Activated T-cell treated with anti-CD3 and anti-CD28 coated beads, Interleukin-2, amount 50 U/mL, for 1 hour (primary cell): ENCODE measurements around the gene NFKBIA.
"Not testable (repeated sequence)": the region's sequence is repeated elsewhere in the genome, so short reads cannot be mapped to it uniquely, and the experiment has no call there.

Source experiments
- DNase-seq: peaks from one replicate; pipeline ENCODE4 v3.0.0-alpha.2; 2020

The NFKBIA gene

DNA sequence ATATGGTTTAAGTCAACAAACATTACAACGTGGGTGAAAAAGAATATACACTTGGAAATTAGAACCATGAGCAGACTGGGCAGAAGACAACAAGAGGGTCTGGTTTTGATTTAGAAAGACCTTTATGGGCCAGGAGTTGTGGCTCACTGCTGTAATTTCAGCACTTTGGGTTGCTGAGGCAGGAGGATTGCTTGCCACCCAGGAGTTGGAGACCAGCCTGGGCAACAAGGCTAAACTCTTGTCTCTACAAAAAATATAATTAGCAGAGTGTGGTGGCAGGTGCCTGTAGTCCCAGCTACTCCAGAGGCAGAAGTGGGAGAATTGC, 2.7 kb upstream of the NFKBIA start:
- no peak for DNase-seq

GRCh38 chr14:35406506-35407305, 2.2 kb upstream of the NFKBIA start:
- DNase-seq = no peak

DNA sequence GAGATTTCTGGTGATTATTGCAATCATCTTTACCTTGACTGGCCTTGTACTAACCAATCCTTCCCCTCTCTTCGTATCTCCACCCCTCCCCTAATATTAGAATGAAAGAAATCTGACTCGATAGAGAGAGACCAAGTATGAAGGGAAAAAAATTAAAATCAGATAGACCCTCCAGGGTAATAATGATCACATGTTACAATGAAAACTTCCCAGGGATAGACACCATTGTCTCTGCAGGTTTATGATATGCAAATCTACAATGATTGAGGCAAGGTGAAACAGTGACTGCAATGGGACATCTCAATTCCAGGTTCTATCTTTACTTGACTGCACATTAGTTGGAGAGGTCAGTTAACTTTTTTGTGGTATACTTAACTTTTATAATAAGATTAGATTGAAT, 1.5 kb upstream of the NFKBIA start:
- no peak for DNase-seq

DNA sequence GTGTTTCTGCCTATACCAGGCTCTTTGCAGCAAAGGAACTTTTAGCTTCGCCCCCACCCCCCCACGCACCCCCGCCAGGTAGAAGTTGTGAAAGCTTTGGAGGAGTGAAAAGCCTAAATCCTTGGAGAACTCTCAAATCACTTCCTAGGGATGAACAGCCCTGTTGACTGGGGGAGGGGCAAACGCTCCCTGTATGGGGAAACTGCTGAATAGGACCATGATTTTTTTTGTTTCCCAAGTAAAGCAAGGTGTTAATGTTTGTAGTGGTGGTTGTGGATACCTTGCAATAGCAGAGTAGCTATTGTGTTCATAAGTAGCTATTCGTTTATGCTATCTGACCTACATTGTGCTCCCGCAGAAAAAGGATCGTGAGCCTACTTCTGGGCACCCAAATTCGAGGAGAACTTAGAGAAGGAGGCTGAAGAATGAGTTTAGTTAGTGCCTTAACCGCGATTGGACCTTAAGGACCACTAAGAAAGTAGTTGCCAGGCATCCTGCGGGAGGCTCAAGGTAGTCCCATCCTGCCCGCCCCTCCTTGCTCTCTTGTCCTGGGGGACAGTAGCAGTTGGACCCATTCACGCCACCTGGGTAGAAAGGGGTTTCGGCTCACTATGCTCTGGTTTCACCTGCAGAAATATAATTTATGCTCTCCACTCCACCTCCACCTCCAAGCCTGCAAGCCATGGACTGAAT, 901 bp upstream of the NFKBIA start:
- DNase-seq = no peak

DNA sequence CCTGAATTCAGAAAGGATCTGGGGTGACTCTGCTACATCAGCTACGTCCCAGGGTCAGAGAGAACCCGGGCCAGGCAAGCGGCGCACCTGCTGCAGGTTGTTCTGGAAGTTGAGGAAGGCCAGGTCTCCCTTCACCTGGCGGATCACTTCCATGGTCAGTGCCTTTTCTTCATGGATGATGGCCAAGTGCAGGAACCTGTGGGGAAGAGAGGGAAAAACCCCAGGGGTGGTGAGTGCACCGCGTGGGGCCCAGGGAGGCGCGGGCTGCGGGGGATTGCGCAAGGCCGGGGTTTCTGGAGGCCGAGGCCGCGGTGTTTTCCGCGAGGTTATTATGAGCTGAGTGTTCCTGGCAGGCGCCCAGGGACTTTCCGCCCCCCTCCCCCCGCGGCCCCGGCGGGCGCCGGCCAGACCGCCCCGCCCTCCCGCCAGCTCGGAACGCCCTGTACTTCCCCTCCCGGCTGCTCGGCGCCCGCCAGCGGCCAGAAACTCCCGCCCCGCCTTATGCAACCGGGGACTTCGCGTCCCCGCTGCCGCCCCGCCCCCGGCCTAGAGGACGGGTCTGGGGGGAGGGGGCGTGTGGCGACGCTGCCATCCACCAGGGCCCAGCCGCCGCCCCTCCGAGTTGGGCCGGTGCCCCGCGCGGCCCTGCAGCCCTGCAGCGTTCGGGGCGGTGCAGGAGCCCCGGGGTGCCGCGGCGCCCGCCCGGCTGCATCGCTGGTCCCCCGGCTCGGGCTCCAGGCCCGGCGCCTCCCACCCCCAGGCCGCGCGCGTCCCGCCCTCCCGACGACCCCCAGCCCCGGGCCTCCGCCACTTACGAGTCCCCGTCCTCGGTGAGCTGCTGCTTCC, 723 bp downstream of the NFKBIA start:
- peak; percentile 98 for DNase-seq

GRCh38 chr14:35403114-35403602, 1.4 kb downstream of the NFKBIA start:
- DNase-seq = peak; percentile 51

GRCh38 chr14:35402323-35403113, 2.0 kb downstream of the NFKBIA start:
- peak; percentile 57 for DNase-seq

- no peak for DNase-seq
These were observed 2.9 kb downstream of the NFKBIA start for GRCh38 chr14:35401422-35402265.

- DNase-seq = peak; percentile 59
These were observed 3.7 kb downstream of the NFKBIA start for GRCh38 chr14:35400648-35401421.

- peak; percentile 49 for DNase-seq
These were observed 5.2 kb downstream of the NFKBIA start for GRCh38 chr14:35399083-35399937.

GRCh38 chr14:35398071-35398584, 6.4 kb downstream of the NFKBIA start:
- no peak for DNase-seq

- DNase-seq = not testable (repeated sequence)
These were observed 7.9 kb downstream of the NFKBIA start for GRCh38 chr14:35396610-35397009.

DNA sequence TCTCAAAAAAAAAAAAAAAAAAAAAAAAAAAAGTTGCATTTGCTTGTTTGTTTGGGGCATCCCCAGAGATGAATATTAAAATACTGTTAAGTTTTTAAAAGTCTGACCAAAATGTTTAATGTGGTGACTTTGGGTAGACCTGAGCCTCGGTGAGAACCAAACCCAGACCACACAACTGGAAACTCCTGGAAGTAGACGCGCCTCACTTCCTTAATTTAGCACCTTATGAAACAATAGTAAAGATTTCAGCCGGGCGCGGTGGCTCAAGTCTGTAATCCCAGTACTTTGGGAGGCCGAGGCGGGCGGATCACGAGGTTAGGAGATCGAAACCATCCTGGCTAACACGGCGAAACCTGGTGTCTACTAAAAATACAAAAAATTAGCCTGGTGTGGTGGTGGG, 9.3 kb downstream of the NFKBIA start:
- DNase-seq = no peak

- no peak for DNase-seq
These were observed 10.1 kb downstream of the NFKBIA start for GRCh38 chr14:35394326-35395013.

- no peak for DNase-seq
These were observed 10.7 kb downstream of the NFKBIA start for GRCh38 chr14:35393826-35394225.

- DNase-seq = no peak
These were observed 12.4 kb downstream of the NFKBIA start for GRCh38 chr14:35392103-35392502.

DNA sequence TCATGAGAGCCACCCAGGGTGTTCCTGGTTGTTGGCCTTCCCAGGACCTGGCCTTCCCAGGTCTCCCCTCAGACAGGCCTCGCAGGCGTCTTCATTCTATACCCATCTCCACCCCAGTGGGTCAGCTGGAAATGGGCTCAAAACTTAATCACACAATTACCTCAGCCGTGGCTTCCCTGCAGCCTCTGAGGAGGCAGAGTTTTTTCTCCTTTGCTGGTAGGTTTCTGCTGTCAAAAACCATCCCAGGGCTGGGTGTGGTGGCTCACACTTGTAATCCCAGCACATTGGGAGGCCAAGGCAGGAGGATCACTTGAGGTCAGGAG, 13.2 kb downstream of the NFKBIA start:
- DNase-seq = no peak

GRCh38 chr14:35390577-35391387, 13.8 kb downstream of the NFKBIA start:
- no peak for DNase-seq
